Measurements from ENCODE around the gene MED13.
"Not testable (repeated sequence)": the region's sequence is repeated elsewhere in the genome, so short reads cannot be mapped to it uniquely, and the experiment has no call there.

Gene MED13

DNA sequence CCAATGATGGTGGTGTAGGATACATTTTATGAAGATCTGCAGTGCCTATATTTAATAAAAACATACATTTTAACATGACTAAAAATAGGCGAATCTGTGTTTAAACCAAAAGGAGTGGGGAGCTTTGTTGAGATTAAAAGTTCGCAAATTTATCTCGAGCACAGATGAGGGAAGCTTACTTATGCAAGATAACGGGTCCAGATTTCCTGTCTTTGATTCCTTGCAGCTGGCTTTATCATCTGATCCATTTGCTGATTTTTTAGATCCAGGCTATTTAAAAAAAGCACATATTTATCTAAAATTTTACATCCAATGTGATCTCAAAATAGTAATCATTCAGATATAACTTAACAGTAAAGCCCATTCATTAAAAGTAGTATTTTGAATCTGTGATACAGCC is 80.3 kb downstream of the MED13 start:
- no peak for DNase-seq

DNA sequence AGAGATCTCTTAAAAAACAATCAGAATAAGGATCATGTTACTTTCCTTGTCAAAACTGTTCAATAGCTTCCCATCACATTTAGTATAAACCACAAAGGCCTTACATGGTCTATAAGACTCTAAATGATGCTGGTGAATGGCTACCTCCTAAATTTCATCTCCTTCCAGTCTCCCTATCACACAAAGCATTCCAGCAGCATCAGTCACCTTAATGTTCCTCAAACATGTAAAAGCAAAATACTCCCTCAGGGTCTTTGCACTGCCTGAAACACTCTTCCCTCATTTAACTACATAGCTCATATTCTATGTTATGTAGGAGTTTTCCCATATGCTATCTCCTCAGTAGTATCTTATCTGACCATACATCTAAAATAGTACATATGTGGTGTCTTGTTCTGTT is 83.8 kb downstream of the MED13 start:
- no peak for DNase-seq

DNA sequence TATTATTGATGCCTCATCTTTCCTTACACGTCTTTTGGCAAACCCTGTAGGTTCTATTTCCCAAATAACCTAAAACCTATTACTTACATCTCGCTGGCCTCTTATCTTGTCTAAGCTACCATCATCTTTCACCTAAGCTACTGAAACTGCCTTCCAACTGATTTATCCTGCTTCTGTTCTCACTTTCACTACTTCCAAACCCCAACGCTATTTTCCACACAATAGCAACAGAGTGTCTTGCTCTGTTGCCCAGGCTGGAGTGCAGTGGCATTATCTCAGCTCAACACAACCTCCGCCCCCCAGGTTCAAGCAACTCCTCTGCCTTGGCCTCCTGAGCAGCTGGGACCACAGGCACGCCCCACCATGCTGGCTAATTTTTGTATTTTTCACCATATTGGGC is 84.5 kb downstream of the MED13 start:
- no peak for DNase-seq

DNA sequence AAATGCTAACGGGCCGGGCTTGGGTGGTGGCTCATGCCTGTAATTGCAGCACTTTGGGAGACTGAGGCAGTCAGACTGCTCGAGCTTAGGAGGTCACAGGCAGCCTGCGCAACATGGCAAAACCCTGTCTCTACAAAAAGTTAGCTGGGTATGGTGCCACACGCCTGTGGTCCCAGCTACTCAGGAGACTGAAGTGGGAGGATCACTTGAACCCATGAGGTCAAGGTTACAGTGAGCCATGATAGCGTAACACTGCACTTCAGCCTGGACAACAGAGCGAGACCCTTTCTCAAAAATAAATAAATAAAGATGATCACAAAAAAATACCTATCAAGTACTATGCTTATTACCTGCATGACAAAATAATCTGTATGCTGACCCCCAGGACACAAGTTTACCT is 91.0 kb downstream of the MED13 start:
- DNase-seq: no peak

DNA sequence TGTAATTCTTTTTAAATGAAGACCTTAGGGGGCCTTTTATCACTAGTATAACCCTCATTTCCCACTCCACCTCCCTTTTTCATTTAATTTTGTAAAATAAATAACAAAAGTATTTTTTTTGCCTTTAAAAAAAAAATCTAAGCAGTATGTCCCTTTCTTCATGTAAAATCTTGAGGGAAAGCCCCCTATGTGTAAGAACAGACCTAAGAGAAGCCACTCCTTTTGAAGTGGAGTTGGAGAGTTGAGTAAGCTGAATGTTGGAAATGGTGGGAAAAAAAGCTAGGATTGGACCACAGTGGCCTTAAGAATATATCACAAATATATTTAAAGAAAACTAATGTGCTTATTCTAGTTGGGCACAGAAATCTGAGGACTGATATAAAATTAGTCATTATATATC is 92.8 kb downstream of the MED13 start:
- no peak for DNase-seq

DNA sequence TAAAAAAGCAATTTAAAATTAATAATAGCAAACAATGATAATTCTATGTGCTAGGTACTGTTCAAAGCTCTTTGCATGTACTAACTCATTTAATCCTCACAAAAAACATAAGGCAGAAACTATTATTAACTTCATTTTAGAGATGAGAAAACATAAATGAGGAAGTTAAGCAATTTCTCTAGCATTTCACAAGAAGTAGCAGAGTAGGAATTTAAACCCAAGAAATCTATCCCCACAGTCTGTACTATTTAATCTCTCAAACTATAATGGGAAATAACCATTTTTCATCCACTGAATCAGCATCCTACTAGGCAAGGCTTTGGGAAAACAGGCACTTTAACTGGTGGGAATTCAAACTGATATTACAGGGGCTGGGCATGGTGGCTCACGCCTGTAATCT is 95.0 kb downstream of the MED13 start:
- DNase-seq: no peak

DNA sequence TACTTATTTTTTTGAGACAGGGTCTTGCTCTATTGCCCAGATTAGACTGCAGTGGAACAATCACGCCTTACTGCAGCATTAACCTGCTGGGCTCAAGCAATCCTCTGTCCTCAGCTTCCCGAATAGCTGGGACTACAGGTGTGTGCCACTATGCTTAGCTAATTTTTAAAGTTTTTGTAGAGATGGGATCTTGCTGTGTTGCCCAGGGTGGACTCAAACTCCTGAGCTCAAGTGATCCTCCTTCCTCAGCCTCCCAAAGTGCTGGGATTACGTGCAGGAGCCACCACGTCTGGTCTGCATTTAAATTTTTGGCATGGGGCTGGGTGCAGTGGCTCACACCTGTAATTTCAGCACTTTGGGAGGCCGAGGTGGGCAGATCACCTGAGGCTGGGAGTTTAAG is 96.3 kb downstream of the MED13 start:
- no peak for DNase-seq

DNA sequence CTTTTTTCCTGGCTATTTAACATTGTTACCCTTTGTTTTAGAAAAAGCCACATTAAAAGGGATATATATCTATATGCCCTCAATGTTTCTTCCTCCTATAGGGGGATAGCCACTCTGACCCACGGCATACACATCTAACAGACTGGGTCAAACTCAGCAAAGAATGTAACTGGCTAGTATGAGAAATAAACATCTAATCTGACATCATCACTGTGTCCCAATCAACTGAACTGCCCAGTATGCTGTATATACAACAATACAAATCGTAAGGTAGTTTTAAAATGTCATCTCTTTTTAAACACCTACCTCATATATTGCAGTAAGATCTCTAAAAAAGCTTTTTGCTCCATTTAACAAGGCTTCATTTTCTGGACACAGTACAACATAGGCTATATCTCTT is 97.3 kb downstream of the MED13 start:
- DNase-seq: no peak

DNA sequence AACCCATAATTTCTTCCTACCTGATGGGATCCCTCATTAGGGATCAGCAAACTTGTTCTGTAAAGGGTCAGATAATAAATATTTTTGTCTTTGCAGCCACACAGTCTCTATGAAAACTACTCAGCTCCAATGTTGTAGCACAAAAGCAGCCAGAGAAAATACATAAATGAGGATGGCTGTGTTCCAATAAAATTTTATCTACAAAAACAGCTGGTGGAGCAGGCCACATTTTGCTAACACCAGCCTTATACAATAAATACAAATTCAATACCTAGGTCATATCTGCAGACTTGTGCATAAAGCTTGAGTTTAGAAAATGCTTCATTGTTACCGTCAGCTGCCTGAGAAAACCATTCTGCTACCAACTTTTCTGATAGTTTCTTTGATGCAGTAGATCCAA is 98.9 kb downstream of the MED13 start:
- no peak for DNase-seq

DNA sequence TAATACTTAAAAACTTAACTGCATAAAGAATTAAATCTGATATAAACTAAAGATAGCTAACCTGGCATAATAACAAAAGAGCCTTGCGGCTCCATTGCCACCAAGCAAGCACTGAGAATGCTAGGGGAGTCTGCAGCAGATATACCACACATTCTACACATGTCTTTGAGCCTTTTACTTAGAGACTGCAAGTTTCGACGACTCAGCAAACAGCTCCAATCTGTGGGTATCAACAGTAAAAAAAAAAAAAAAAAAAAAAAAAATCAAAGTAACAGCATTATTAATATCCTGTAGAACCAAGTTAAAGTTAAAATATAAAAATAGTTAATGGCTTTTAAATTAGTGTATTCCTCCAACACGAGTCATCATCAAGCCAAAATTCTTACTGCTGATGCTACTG is 109.5 kb downstream of the MED13 start:
- no peak for DNase-seq

DNA sequence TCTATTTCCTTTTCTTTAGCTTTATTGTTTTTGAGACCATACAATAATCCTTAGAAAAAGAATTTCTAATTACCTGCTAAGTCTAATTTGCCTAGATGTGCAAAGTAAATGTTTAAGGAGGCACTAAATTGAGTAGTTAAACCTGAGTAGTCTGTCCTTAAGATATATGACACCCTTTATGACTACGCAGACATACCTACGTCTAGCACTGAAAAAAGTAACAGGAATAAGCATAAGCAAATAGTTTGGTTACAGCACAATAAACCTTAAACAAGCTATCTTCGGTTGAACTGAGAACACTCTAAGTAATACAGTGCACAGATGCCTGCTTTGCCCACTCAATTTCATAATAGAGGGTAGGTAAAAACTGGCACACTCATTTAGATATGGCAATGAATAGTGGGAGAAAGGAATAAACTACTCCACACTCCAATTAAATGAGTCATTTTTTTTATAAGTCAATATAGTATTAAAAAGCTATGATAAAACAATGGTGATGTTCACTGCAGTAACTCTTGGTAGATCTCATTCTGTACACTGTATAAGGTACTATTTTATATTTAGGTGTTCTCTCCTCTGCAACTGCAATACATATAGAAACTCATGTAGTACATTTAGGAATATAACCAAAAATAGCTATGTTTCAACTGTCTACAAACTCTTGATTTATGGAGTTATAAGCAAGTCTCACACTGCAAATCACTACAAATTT is 117.6 kb downstream of the MED13 start:
- no peak for DNase-seq

DNA sequence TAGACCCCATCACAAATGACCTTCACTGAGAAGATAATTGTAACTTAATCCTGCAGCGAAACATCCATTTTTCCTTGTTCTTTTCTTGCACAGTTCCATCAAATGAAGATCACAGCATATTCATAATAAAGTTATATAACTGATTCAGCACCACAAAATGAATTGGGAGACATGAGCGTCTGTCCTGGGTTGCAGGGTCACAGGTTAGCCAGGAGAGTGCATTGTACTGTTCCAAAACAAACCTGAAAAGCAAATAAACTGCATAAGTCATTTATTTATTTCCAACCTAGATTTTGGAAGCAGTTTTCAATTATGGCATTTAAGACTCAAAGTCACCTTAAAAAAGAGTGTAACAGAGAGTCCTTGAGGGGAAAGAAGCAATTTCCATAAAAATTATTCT is 118.7 kb downstream of the MED13 start:
- no peak for DNase-seq

DNA sequence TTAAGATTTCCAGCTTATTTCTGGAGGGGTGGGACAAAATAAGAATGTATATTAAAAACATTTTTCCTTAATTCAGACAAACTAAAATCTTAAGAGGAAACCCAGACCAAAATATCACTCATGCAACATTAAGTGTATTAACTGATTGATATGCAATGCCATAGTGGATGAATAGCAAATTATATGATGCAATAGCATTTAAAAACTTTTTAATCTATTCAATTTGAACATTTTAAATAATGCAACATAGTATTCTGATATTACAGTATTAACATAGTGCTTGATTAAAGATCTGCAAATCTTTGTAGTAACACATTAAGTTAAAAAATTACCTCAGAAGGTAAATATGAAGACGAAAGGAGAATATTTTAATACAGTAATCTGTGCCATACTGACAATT is 122.0 kb downstream of the MED13 start:
- DNase-seq: no peak

DNA sequence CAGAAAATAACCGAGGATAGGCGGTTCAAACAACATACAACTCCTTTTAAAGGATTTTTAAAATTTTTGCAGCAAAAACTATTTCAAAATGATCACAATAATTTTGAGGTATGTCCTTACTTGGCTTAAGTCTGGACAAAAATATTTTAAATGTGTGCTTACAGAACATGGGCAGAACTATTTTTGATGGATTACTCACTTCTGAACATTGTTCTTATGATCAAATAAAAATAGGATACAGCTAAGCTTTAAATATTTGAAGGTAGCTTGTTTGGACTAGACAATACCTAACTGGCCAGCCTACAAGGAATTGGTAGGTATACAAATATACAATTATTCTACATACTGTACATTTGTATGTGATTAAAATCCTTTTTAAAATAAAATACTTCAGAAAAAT is 123.0 kb downstream of the MED13 start:
- no peak for DNase-seq

DNA sequence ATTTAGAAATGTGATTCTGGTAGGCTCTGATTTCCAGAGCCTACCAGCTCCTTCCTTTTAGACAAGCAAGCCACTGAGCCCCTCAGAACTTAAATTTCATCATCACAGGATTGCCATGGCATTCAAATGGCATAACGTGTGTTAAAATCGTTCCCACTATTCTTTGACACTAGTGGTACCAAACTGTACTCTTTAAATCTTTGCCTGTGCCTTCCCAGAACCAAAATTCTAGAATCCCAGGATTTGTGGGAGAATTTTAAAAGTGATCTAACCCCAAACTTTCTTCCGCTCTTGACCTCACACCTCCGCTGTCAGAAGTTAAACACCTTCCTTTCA is 137.0 kb downstream of the MED13 start:
- DNase-seq: no peak

DNA sequence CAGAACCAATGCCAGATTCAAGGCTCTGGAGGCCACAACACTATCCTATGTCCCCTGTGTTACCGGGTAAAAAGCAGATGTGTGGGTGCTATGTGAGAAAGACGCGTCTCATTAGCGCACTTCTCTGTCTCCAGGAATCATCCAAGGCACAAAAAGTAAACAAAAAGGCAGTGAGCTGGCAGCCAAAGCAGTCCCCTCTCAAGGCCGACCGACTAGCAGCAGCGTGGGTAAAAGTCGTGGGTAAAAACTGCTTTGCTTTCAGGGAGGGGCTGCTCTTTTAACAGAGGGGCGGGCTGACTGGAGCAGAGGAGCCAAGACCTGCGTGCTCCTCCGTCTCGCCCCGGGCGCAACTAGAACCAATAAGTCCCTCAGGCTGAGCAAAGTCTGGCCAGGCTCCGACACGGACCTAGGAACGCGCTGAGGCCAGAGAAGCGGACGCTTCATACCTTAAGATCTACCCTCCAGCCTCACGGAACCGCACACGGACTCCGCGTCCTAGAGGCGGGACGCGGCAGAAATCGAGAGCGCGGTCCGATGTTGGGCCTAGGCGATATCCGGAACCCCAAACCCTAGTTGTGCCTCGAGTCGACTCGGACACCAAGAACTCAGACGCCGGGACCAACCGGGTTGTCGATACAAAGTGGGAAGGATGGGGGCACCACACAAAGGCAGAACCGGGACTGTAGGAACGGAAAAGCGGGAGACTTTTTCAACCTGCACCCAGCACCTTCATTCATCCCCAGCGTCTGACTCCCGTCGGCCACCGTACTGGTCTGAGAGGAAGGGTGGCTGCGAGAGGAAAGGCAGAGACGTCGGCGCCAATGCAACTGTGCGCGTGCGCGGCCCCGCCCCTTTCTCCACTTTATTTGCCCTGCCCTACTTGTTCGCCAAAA is 137.6 kb downstream of the MED13 start, which contains the start of gene INTS2:
Gene INTS2 (minus strand): TSS at position 775 of the 893 bp plus-strand sequence. CDS start 1,338 bp downstream, outside the sequence.
- DNase-seq: peak; percentile 97

DNA sequence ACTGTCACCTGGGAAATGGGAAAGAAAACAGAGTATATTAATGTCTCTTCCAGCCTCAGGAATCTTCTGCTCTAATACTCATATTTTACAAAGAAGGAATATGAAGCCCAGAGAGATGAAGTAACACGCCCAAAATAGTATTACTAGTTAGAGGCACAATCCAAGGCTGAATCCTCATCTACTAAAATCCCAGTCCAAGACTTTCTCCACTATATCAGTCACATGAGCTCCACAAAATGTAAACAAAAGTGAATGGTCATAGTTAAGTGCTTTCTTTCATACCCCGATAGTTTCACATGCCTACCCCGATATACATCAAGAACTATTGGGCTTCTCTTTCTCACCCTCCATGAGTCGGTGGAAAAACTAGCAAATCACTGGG is 138.3 kb downstream of the MED13 start:
- DNase-seq: no peak

DNA sequence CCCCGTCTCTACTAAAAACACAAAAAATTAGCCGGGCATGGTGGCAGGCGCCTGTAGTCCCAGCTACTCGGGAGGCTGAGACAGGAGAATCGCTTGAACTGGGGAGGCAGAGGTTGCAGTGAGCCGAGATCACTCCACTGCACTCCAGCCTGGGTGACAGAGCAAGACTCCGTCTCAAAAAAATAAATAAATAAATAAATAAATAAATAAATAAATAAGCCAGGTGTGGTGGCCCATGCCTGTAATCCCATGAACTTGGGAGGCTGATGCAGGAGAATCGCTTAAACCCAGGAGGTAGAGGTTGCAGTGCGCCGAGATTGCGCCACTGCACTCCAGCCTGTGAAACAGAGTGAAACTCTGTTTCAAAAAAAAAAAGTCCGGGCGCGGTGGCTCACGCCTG is 149.9 kb downstream of the MED13 start:
- DNase-seq: not testable (repeated sequence)

DNA sequence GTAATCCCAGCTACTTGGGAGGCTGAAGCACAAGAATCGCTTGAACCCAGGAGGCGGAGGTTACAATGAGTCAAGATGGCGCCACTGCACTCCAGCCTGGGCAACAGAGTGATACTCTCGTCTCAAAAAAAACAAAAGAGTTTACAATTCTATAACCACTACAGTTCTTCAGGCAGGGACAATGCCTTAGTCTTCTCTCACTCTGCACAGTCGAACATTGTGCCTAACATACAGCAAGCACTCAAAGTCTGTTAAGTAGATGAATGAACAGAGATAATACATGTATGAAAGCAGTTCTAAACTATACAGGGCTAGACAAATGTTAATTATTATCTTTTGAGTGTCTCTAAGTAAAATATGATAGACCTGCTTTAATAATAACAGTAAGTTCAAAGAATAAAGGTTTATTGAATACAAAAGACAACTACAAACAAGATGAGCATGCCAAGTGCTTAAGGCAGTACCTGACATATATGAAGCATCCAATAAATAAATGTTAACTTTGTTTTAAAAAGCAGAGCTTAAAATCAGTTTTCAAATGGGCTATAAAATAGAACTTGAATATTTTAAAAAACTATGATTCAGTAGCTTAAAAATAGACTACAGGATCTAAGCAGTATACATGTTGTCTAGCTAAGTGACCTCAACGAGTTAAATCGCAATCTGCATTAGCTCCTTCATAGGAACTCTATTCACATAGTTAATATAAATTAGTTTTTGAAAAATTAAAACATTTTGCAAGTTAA is 156.6 kb downstream of the MED13 start:
- DNase-seq: no peak

DNA sequence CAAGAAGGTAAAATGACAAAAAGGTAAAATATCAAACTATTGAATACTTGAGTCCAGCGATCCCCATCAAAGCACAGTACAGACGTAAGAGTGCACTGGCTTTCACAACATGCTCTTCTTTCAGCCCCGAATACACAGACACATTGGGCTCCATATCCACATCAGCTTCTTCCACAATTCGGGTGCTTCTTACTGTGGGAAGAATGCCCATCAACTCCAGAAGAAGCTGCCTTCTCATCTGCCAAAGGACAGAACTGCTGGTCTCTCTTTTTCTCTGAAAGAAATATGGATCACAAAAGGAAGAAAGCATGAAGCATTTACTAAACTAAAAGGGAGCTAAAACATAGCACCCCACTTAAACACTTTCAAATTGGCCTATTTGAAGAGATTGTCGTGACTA is 157.7 kb downstream of the MED13 start:
- DNase-seq: no peak

DNA sequence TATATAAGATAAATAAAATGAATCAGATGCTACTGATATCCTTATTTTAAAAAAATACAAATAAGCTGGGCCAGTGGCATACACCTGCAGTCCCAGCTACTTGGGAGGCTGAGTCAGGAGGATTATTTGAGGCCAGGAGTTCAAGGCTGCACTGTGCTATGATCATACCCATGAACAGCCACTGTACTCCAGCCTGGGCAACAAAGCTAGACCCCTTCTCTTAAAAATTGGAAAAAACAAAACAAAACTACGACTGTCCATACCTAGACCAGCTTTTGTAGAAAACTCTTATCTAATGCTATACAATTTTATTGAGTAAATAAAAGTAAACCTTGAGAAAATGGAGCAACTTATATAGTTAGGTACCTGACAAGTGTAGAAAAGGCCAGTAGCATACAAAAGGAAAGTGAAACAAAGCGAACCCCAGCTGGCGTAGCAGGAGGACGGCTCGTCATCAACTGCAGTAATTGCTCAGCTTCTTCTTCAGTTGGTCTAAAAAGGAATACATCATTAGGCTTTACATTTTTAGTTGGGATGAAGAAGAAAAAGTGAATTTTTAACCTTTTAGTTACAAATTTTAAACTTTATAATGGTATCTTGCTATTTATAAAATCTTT is 160.9 kb downstream of the MED13 start:
- DNase-seq: no peak

DNA sequence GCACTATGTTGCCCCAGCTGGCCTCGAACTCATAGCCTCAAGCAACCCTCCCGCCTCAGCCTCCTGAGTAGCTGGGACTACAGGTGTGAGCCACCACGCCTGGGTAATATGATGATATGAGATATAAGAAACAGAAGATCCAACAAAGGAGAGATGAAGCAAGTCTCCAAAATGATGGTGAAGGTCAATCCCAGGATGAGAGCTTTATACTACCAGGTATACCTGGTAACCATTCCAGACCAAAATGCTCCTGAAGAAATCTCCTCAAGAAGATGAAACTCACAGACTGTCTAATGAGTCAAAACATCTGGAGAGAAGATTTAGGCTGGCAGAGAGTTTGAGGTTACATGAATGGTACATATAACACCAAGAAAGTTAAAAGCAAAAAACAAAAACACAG is 161.8 kb downstream of the MED13 start:
- DNase-seq: no peak

DNA sequence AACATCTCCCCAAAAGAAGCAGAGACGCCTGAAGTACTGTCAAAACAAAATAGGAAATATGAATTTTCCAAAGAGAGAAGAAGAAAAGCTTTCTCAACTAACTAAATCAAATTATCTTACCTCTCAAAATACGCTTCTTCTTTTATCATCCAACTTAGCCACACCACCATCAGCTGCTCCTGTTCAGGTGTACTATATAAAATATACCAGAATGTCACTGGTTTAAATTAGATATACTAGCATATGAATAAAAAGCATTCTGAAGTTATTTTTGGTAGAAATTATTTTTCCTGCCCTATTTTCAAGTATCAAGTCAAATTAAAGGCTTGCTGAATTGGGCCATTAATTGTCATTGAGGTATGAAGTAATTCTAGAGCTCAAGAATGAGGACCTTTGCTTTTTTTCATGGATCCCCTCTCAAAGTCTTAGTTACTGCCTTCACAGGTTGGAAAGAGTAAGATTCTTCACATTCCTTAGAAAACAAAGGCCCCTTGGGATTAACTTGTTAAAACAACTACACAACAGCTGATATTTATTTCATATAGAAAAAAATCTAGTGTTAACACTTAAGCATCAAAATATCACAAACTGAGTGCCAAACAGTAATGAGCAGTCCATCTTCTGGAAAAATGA is 167.4 kb downstream of the MED13 start:
- no peak for DNase-seq

Measured in activated CD8-positive, alpha-beta memory T cell treated with anti-CD3 and anti-CD28 coated beads, Interleukin-2, amount 50 U/mL, for 48 hours (primary cell).